GM20000 (cell line): ENCODE measurements around the gene FAIM2.
A peak's percentile ranks its signal among the peaks of the same experiment; 100 is the strongest.

Experiments
- DNase-seq: peaks from one replicate; pipeline ENCODE4 v3.0.0; 2012; ENCODE audit warnings: low spot score
- CTCF ChIP-seq: IDR thresholded peaks from 2 replicates; pipeline ENCODE4 v1.5.1; 2012; ENCODE audit warnings: mild to moderate bottlenecking, control low read depth; ENCODE audit errors: extremely low read depth, missing control alignments

The FAIM2 gene

GRCh38 chr12:49846032-49846431 is 57.7 kb downstream of the FAIM2 start:
- no peak for TF ChIP-seq CTCF
- no peak for DNase-seq

DNA sequence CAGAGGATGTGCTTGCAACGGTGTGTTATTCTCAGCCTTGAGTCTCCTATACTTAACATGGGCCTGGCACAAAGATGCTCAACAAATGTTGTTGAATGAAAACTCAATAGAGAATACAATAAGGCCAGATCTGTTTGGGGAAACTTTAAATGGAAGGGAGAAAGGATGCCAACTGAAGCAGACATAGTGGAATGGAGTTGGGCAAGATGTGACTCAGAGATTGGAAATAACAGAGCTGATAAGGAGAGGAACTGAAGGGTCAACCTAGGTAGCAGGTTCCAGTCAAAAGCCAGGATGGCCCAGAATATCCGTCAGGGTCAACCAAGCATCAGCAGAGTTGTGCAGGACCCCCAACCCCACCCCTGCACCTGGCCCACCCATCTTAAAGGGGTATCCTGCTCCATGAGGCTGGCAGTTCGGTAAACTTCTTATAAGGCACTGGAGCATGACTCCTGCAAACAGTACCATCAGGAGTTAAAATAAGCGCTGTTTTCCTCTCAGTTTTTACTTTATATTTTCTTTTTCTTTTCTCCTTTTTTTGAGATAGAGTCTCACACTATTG is 59.7 kb downstream of the FAIM2 start:
- TF ChIP-seq CTCF: no peak
- no peak for DNase-seq

DNA sequence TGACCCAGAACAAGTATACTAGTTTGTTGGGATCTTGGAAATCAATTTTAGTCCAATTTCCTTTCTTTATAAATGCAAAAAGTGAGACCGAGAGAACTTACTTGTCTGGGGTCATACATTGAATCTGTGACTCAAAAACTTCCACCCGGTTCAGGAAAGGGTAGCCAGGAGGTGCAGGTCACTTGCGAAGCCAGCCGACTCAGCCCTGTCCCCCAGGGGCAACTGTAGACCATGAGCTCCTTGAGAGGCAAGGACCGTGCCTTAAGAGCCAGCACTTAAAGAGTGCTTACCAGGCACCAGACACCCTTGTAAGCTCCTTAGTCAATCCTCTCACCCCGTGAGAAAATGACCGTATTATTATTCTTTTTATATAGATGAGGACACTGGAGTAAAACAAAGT is 60.3 kb downstream of the FAIM2 start:
- TF ChIP-seq CTCF: no peak
- no peak for DNase-seq

DNA sequence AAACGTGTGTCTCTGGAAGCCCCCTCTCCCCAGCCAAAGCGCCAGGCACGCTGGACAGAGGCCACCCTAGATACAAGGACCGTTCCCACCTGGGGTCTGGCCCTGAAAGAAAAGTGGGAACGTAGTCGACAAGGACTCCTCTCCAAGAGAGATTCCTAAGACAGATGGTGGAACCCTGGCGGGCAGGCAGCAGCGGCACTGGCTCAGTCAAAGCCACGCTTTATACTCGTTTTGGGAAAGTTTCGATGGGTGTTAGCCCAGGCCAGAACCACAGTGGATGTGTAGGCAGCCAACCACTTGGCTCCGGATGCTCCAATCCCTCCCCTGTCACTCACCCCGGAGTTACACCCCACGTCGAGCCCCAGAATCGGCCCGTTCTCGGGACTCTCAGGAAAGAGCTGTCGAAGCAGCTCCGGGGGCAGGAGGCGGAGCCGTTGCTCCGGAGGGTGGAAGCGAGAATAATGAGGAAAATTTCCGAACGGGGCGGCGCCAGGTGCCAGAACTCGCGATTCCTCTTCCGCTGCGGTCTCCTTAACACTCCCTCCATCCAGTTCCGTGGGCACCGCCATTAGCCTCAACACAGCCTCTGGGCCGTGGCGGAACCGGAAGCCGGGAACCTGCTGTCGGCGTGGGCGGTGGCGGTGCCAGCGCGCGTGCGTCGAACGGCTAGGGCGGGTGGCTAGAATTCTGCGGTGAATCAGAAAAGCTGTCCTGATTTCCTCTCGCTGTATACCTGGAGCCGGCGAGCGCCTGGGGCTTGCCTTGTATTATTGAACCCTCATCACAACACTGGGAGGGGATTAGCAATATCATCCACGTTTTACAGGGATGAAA is 61.0 kb downstream of the FAIM2 start, which contains the start of gene BCDIN3D:
Gene BCDIN3D (minus strand): TSS at position 588 of the 834 bp plus-strand sequence. CDS start 19 bp downstream, at position 569.
- peak; percentile 88 for DNase-seq
- TF ChIP-seq CTCF: no peak

DNA sequence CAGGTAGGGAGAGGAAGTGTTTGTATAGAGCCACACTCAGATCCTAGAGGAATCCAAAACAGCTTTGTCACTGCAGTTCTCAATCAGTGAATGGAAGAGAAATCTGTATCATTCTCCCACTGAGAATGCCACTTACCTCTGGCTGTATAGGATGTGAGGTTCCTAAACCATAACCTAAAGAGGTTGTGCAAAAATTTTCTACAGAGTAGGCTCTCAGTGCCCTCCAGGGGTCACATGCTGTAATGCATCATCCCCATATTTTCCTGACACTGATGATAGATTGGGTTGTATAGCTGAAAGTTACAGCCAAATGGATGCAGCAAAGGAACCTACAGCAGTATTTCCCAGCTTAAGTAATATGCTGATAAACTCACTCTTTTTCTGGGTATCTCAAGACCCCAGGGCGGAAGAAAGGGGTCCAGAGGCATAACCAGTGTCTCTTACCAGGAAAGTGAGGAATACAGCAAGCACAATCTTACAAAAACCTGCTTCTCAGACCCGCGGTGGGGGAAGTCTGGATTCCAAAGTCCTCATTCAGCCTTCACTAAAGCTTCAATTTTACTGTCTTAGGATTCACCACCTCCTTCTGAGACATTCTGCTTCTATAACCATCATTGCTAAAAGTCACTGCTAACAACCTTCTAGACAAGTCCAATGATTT is 64.6 kb downstream of the FAIM2 start:
- TF ChIP-seq CTCF: no peak
- DNase-seq: peak; percentile 40

DNA sequence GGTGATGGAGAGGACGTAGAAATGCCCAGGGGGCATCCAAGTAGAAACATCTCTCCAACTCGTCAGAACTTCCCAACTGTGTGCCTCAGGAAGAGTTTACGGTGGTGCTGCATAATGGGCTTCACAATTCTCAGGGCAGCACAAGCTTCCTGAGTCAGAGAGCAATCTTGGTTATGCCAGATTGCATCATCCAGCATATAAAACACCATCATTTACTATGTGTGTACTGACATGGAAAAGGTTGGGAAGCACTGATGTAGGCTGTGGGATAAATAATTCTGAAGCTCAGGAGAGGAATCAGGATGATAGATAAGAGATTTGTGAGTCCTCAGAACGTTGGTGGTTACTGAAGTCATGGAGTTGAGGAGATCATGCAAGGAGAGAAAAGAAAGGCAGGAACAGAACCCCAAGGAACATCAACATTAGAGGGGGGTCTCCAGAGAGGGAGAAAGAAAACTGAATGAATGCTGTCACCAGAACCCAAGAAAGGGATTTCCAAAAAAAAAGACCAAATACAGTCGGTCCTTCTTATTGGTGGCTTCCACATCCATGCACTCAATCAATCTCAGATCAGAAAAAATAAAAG is 70.8 kb downstream of the FAIM2 start:
- TF ChIP-seq CTCF: no peak
- DNase-seq: no peak

DNA sequence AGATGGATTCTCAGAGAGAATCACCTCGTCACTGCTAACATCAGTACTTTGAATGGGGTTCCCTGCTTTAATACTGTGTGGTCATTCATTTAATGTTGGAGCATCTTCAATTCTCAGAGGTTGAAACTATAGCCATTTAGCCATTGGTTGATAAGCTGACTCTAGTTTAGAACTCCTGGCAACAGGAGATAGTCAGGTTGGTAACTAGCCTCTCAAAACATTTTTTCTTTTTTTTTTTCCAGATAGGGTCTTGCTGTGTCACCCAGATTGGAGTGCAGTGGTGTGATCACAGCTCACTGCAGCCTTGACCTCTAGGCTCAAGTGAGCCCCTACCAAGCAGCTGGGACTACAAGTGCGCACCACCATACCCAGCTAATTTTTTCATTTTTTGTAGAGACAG is 72.0 kb downstream of the FAIM2 start:
- DNase-seq: no peak
- TF ChIP-seq CTCF: no peak
